Measurements from ENCODE around the gene TIMM23. TPM values are rescaled to one million over a fixed set of nuclear protein-coding genes. Genes with fewer than 3 reads are reported as not detected.

TIMM23 gene
- total and polyA plus RNA-seq, 2 of the 4 experiments (the other 2 are of a cell fraction): 82.4 to 86.2 TPM

DNA sequence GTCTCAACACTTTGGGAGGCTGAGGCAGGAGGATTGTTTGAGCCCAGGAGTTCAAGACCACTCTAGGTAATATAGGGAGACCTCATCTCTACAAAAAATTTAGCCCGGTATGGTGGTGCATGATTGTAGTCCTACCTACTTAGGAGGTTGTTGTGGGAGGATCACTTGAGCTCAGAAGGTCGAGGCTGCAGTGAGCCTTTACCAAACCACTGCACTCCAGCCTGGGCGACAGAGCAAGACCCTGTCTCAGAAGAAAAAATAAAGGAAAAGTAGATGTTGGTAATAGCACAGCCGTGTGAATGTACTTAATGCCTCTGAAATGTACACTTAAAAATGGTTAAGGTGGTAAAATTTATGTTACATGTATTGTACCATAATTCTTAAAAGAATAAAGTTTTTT lies 25.3 kb downstream of the TIMM23 start:
- DNase-seq (no peak), ATAC-seq (ENCODE audit: low read depth) (no peak)
- WGBS, 2 experiments (ENCODE audit: extremely low coverage in 2 of 2, insufficient read length in 1 of 2): no CpG with 5 or more reads among the region's 4 CpGs
- no peak overlapping the region for H2BK120ac ChIP-seq (ENCODE audit: low read depth, low read length)
- no peaks in the 10 kb centered on the region for H3K27me3 ChIP-seq (ENCODE audit: control insufficient read depth, insufficient read depth, low read length)
- no peak overlapping the region for H3K27ac ChIP-seq (ENCODE audit: insufficient read depth, low read length)
- CTCF ChIA-PET: no interaction called here
- H3K4me3 ChIP-seq (ENCODE audit: insufficient read depth, low read depth, low read length): no peak overlapping the region
- H2AK9ac ChIP-seq (replicated peaks; ENCODE audit: low read depth, low read length, poor library complexity): no peak overlapping the region
- H4K8ac ChIP-seq (ENCODE audit: low read depth in 2 of 2, low read length in 2 of 2): no peak overlapping the region
- no peak overlapping the region for H3K14ac ChIP-seq (replicated peaks; ENCODE audit: low read depth, low read length)
- no peaks in the 10 kb centered on the region for H3K9me3 ChIP-seq (ENCODE audit: control insufficient read depth, insufficient read depth, low read length)
- H2AFZ ChIP-seq (replicated peaks; ENCODE audit: low read length, poor library complexity): no peak overlapping the region
- H3K9ac ChIP-seq (ENCODE audit: low read depth, low read length): no peak overlapping the region
- H3K23ac ChIP-seq (ENCODE audit: low read depth, low read length): no peak overlapping the region
- H3K56ac ChIP-seq (ENCODE audit: extremely low read depth, insufficient read depth, low read length): no peak overlapping the region
- H2BK15ac ChIP-seq (ENCODE audit: low read depth, low read length): no peak overlapping the region
- no peak overlapping the region for H3K18ac ChIP-seq (ENCODE audit: low read depth, low read length)
- TF ChIP-seq, protein P1, sequence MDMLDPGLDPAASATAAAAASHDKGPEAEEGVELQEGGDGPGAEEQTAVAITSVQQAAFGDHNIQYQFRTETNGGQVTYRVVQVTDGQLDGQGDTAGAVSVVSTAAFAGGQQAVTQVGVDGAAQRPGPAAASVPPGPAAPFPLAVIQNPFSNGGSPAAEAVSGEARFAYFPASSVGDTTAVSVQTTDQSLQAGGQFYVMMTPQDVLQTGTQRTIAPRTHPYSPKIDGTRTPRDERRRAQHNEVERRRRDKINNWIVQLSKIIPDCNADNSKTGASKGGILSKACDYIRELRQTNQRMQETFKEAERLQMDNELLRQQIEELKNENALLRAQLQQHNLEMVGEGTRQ (IDR thresholded peaks at IDR 0.05; ENCODE audit: low read depth, low read length): no peak
- H2AK5ac ChIP-seq (ENCODE audit: low read depth, low read length): no peak overlapping the region
- no peak overlapping the region for H2BK20ac ChIP-seq (ENCODE audit: low read depth, low read length)
- peaks cover 23% of the 10 kb centered on the region for H3K36me3 ChIP-seq (ENCODE audit: control insufficient read depth, insufficient read depth, low read length)
- no peaks in the 10 kb centered on the region for H3K4me1 ChIP-seq (ENCODE audit: control insufficient read depth, insufficient read depth, low read length)
- H3K4ac ChIP-seq (ENCODE audit: low read depth, low read length): no peak overlapping the region
- no peak overlapping the region for H2BK5ac ChIP-seq (ENCODE audit: low read depth, low read length, poor library complexity, severe bottlenecking)
- in situ Hi-C loops (cut with MboI; ENCODE audit: low sequenced_read_pairs) (no loop called here), intact Hi-C loops (cut with micrococcal nuclease) (no loop called here), dilution Hi-C loops (cut with HindIII; ENCODE audit: low sequenced_read_pairs, unreplicated experiment) (no loop called here)
- peaks cover 20 to 23% of the 10 kb centered on the region in 2 experiments for H3K79me1 ChIP-seq (ENCODE audit: low read depth in 1 of 2, low read length in 2 of 2)
- POLR2A ChIA-PET (ENCODE audit: unreplicated experiment): no interaction called here
- H4K5ac ChIP-seq (ENCODE audit: low read depth, low read length): no peak overlapping the region
- H3K9me1 ChIP-seq (ENCODE audit: insufficient read depth, low read length): no peaks in the 10 kb centered on the region
- no TSS peak for BruUV-seq (replicated peaks)
- no peaks in the 10 kb centered on the region for H4K20me1 ChIP-seq (ENCODE audit: insufficient read depth, low read length)
- no peak overlapping the region for H4K91ac ChIP-seq (ENCODE audit: insufficient read depth, low read depth, low read length)
- H3K4me2 ChIP-seq (ENCODE audit: low read depth, low read length): no peak overlapping the region
